ENCODE measurements around the gene DICER1.

DICER1 gene

DNA sequence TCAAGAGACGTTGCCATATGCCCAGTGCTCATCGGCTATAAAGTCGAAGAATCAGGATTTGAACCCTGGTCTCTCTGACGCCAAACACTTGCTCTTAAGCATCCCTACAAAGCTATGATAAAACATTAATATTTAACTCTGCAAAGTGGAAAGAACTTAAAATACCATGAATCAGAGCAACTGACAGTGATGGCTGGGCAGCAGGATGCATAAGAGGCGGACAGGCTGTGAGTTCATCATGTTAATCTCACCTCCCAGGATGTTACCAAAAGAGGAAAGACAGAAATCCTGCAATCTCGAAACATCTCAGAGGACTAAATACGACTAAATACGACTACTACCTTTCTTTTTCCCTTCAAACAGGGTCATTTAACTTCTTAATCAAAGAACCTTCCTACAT is 5.8 kb downstream of the DICER1 start:
- TF ChIP-seq POLR2AphosphoS5 (IDR thresholded peaks at IDR 0.05; ENCODE audit: low read depth) (no peak), SPI1 (IDR thresholded peaks at IDR 0.05; ENCODE audit: borderline replicate concordance, low read depth) (no peak), GABPA (IDR thresholded peaks at IDR 0.05; ENCODE audit: low read depth) (no peak), CTCF (IDR thresholded peaks at IDR 0.05; ENCODE audit: insufficient read depth, low read length) (no peak)
- TF ChIP-seq, protein P1, sequence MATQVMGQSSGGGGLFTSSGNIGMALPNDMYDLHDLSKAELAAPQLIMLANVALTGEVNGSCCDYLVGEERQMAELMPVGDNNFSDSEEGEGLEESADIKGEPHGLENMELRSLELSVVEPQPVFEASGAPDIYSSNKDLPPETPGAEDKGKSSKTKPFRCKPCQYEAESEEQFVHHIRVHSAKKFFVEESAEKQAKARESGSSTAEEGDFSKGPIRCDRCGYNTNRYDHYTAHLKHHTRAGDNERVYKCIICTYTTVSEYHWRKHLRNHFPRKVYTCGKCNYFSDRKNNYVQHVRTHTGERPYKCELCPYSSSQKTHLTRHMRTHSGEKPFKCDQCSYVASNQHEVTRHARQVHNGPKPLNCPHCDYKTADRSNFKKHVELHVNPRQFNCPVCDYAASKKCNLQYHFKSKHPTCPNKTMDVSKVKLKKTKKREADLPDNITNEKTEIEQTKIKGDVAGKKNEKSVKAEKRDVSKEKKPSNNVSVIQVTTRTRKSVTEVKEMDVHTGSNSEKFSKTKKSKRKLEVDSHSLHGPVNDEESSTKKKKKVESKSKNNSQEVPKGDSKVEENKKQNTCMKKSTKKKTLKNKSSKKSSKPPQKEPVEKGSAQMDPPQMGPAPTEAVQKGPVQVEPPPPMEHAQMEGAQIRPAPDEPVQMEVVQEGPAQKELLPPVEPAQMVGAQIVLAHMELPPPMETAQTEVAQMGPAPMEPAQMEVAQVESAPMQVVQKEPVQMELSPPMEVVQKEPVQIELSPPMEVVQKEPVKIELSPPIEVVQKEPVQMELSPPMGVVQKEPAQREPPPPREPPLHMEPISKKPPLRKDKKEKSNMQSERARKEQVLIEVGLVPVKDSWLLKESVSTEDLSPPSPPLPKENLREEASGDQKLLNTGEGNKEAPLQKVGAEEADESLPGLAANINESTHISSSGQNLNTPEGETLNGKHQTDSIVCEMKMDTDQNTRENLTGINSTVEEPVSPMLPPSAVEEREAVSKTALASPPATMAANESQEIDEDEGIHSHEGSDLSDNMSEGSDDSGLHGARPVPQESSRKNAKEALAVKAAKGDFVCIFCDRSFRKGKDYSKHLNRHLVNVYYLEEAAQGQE (IDR thresholded peaks at IDR 0.05; ENCODE audit: insufficient replicate concordance, low read depth) = no peak
- no peak for DNase-seq (ENCODE audit: low read depth in 1 of 2, low spot score in 1 of 2)
- Histone ChIP-seq H3K27ac (replicated peaks) (no peak overlapping the region), H3K27me3 (ENCODE audit: insufficient read depth, poor library complexity, severe bottlenecking) (no peaks in the 10 kb centered on the region), H3K4me3 (replicated peaks; ENCODE audit: insufficient read depth, low read length) (no peak overlapping the region)

DNA sequence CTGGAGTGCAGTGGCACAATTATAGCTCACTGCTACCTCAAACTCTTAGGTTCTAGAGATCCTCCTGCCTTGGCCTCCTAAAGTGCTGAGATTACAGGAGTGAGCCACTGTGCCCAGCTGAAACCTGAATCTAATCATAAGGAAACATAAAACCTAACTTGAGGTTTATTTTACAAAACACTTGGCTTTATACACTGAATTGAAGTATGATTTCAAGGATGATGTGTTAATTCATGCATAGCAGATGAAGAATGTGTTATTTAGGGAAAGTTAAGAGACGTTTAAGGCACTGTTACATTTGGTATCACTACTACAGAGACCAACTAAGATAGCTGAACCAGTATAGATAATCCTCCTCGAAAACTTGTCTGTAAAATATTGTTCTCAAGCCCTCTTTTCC is 6.4 kb downstream of the DICER1 start:
- Histone ChIP-seq H3K27me3 (ENCODE audit: insufficient read depth, poor library complexity, severe bottlenecking) (no peaks in the 10 kb centered on the region), H3K27ac (replicated peaks) (no peak overlapping the region), H3K4me3 (replicated peaks; ENCODE audit: insufficient read depth, low read length) (no peak overlapping the region)
- DNase-seq (ENCODE audit: low read depth in 1 of 2, low spot score in 1 of 2) = no peak
- TF ChIP-seq, protein P1 (IDR thresholded peaks at IDR 0.05; ENCODE audit: insufficient replicate concordance, low read depth) = no peak
- no peak for TF ChIP-seq SPI1 (IDR thresholded peaks at IDR 0.05; ENCODE audit: borderline replicate concordance, low read depth)
- no peak for TF ChIP-seq CTCF (IDR thresholded peaks at IDR 0.05; ENCODE audit: insufficient read depth, low read length)

DNA sequence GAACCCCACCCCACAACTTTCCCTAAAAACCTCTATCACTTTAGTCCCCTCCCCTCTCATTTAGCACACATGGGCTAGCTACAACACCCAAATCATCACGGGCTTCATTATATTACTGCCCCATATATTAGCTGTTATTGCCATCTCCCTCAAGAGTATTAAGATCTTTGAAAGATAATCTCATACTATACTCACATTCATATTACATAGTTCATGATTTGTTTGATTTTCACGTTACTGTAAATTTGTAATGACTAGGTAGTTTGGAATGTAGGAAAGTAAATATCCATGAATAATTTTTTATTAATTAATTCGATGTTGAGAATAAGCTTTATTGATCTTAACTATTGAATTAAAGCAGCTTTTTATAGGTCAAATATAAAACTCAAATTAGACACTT is 7.9 kb downstream of the DICER1 start:
- H3K27ac ChIP-seq (replicated peaks) = no peak overlapping the region
- no peak for TF ChIP-seq POLR2AphosphoS5 (IDR thresholded peaks at IDR 0.05; ENCODE audit: low read depth)
- no peak for TF ChIP-seq SPI1 (IDR thresholded peaks at IDR 0.05; ENCODE audit: borderline replicate concordance, low read depth)
- TF ChIP-seq CTCF (IDR thresholded peaks at IDR 0.05; ENCODE audit: insufficient read depth, low read length) = no peak
- no peak for TF ChIP-seq GABPA (IDR thresholded peaks at IDR 0.05; ENCODE audit: low read depth)
- TF ChIP-seq, protein P1 (IDR thresholded peaks at IDR 0.05; ENCODE audit: insufficient replicate concordance, low read depth) = no peak
- no peaks in the 10 kb centered on the region for H3K27me3 ChIP-seq (ENCODE audit: insufficient read depth, poor library complexity, severe bottlenecking)
- DNase-seq (ENCODE audit: low read depth in 1 of 2, low spot score in 1 of 2) = no peak
- H3K4me3 ChIP-seq (replicated peaks; ENCODE audit: insufficient read depth, low read length) = no peak overlapping the region
